Measurements from ENCODE around the gene SLC6A4. TPM values are rescaled to one million over a fixed set of nuclear protein-coding genes. Genes with fewer than 3 reads are reported as not detected.

SLC6A4 gene
- total and polyA plus RNA-seq, 3 donors from 2014 or later: 1.7 to 2.4 (median 1.7) TPM

DNA sequence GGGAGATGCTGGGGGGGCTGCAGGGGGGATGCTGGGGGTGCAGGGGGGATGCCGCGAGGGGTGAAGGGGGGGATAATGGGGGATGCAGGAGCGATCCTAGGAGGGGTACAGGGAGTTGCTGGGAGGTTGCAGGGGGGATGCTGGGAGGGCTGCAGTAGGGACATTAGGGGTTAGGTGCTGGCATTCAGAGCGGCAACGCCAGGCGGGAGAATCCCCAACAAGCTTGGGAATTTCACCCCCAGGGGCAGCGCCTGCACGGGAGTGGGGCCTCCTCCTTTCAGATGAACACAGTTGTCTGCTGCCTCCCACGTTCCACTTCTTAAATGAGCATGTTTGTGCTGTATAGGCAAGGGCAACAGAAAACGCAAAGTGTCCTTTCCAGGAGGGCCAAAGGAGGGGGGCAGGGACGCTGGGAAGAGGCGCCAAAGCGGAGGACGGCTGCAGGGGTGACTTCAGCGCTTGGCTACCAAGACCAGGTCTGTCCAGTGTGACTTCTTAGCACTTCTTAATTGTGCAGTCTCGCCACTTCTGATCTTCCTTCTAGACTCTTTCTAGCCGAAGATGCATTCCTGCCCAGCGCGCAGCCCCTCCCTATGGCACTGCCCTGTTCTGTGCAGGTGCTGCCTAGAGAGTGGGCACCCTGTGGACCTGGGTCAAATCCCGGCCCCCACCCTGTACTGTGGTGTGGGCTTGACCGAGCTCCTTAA, 2.0 kb upstream of the SLC6A4 start:
- TF ChIP-seq POLR2A (IDR thresholded peaks at IDR 0.05) (no peak), CTCF (IDR thresholded peaks at IDR 0.05) (no peak)
- DNase-seq: no peak
- Histone ChIP-seq H3K9me3 (no peaks in the 10 kb centered on the region), H3K36me3 (ENCODE audit: low read depth, missing control alignments) (no peaks in the 10 kb centered on the region), H3K27me3 (no peaks in the 10 kb centered on the region), H3K4me3 (no peak overlapping the region), H3K27ac (no peak overlapping the region), H3K4me1 (peaks cover 18% of the 10 kb centered on the region)
- intact Hi-C loops (cut with DNase I; ENCODE audit: low total_unique reads): no loop called here
- 10% methylated on average over 14 to 21 of the region's 21 CpGs for WGBS, 2 donors

GRCh38 chr17:30236766-30237165, 1.3 kb upstream of the SLC6A4 start:
- Histone ChIP-seq H3K27ac (no peak overlapping the region), H3K36me3 (ENCODE audit: low read depth, missing control alignments) (no peaks in the 10 kb centered on the region), H3K27me3 (no peaks in the 10 kb centered on the region), H3K4me3 (no peak overlapping the region), H3K9me3 (no peaks in the 10 kb centered on the region), H3K4me1 (peaks cover 18% of the 10 kb centered on the region)
- DNase-seq: peak; percentile 59
- TF ChIP-seq POLR2A (IDR thresholded peaks at IDR 0.05): no peak
- TF ChIP-seq CTCF (IDR thresholded peaks at IDR 0.05): no peak
- 2 to 4% methylated on average over 12 to 13 of the region's 20 CpGs for WGBS, 2 donors
- intact Hi-C loops (cut with DNase I; ENCODE audit: low total_unique reads): no loop called here

- no peak overlapping the region for H3K27ac ChIP-seq
- intact Hi-C loops (cut with DNase I; ENCODE audit: low total_unique reads): no loop called here
- no peaks in the 10 kb centered on the region for H3K9me3 ChIP-seq
- no peak for DNase-seq
- H3K4me1 ChIP-seq: peaks cover 18% of the 10 kb centered on the region
- WGBS, 2 donors: 32 to 44% methylated on average over 10 of the region's 10 CpGs
- no peak for TF ChIP-seq POLR2A (IDR thresholded peaks at IDR 0.05)
- TF ChIP-seq CTCF (IDR thresholded peaks at IDR 0.05): no peak
- H3K36me3 ChIP-seq (ENCODE audit: low read depth, missing control alignments): no peaks in the 10 kb centered on the region
- peak overlapping the region in 1 of 2 donors; percentile 61 for H3K4me3 ChIP-seq
- no peaks in the 10 kb centered on the region for H3K27me3 ChIP-seq
These were observed 764 bp upstream of the SLC6A4 start for GRCh38 chr17:30236297-30236624.

GRCh38 chr17:30234964-30235363, 533 bp downstream of the SLC6A4 start:
- DNase-seq: no peak
- no peak overlapping the region for H3K27ac ChIP-seq
- peaks cover 18% of the 10 kb centered on the region for H3K4me1 ChIP-seq
- TF ChIP-seq CTCF (IDR thresholded peaks at IDR 0.05) (no peak), POLR2A (IDR thresholded peaks at IDR 0.05) (no peak)
- no peaks in the 10 kb centered on the region for H3K36me3 ChIP-seq (ENCODE audit: low read depth, missing control alignments)
- intact Hi-C loops (cut with DNase I; ENCODE audit: low total_unique reads): no loop called here
- no peaks in the 10 kb centered on the region for H3K9me3 ChIP-seq
- 20 to 30% methylated on average over 12 of the region's 12 CpGs for WGBS, 2 donors
- H3K4me3 ChIP-seq: peak overlapping the region; percentile 44 to 61
- H3K27me3 ChIP-seq: no peaks in the 10 kb centered on the region

DNA sequence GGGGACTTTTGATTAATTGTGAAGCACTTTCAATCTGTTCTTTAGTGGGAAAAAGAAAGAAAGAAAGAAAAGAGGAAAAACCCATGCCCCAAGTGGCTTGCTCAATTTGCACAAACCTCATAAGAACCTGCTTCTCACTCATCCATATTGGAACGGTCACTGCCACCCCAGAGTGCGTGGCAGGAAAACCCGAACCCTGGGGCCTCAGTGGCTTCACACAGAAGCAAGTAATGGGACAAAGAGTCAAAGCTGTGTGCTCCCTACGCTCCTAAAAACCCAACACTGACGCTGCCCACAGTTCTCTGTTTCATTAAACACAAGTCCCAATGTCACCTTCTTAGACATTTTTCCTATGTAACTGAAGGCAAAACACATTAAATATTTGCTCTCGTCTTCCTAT, 1.2 kb downstream of the SLC6A4 start:
- intact Hi-C loops (cut with DNase I; ENCODE audit: low total_unique reads): no loop called here
- no peaks in the 10 kb centered on the region for H3K36me3 ChIP-seq (ENCODE audit: low read depth, missing control alignments)
- H3K4me3 ChIP-seq: no peak overlapping the region
- H3K9me3 ChIP-seq: no peaks in the 10 kb centered on the region
- no peak for DNase-seq
- TF ChIP-seq CTCF (IDR thresholded peaks at IDR 0.05): no peak
- TF ChIP-seq POLR2A (IDR thresholded peaks at IDR 0.05): no peak
- no peaks in the 10 kb centered on the region for H3K27me3 ChIP-seq
- H3K27ac ChIP-seq: no peak overlapping the region
- WGBS, 2 donors: 77 to 83% methylated on average over 6 of the region's 6 CpGs
- H3K4me1 ChIP-seq: peaks cover 18% of the 10 kb centered on the region
